Measurements from ENCODE around the gene BRCA1. TPM values are rescaled to one million over a fixed set of nuclear protein-coding genes. Genes with fewer than 3 reads are reported as not detected.

The BRCA1 gene
- total and polyA plus RNA-seq, 2 donors (not counting 1 experiment from before 2014, with no cell fraction given): 7.5 to 9.9 TPM

GRCh38 chr17:43034894-43035293 lies 90.3 kb downstream of the BRCA1 start:
- no peaks in the 10 kb centered on the region for H3K9me3 ChIP-seq (ENCODE audit: control insufficient read depth, insufficient read depth, low read depth, low read length)
- no peaks in the 10 kb centered on the region for H4K20me1 ChIP-seq (ENCODE audit: control insufficient read depth, extremely low read depth, insufficient read depth, low read length)

DNA sequence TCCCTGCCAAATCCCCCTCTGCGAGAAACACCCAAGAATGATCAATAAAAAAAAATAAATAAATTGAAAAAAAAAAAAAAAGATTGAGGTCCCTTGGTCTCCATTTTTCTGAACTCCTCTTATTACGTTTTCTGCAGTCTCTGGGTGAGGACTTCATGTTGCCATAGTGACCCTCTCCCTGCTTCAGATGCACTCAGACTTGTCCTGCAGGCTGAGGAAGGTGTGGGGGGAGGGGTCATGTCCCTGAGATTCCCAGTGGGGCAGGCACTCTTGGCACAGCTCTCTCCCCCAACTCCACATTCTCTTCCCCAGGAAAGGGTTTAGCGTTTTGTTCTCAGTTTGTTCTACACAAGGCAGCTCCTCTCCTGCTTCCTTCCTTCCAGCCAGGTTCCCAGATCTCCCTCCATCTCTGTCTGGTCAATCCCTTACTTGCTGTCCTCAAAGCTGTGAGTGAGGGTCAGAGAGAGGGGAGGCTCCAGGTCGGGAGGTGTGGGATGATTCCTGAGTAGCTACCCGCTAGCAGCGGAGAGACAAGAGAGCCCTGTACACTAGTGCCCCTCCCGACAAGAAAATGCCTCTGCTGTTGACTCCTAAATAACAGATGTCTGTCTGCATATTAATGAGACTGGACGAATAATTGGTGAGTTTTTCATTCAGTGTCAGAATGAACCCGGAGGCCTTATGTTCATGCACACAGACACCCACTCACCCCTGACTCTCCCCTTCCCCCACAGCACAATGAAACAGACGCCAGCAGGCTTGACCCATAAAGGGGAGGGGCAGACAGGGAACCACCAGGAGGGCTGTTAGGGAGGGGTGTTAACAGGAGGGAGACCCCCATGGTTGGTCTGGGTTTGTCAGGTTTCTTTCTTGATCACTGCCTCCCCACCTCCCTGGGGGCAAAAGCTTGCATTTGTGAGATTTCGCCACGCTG lies 90.9 kb downstream of the BRCA1 start:
- Histone ChIP-seq H3K36me3 (ENCODE audit: control insufficient read depth, insufficient read depth, low read length) (no peaks in the 10 kb centered on the region), H3K9ac (ENCODE audit: insufficient read depth, low read length) (no peak overlapping the region), H3K4me2 (ENCODE audit: extremely low read depth, insufficient read depth, low read length) (no peak overlapping the region), H2AFZ (ENCODE audit: low read length) (no peak overlapping the region), H4K20me1 (ENCODE audit: control insufficient read depth, extremely low read depth, insufficient read depth, low read length) (no peaks in the 10 kb centered on the region), H3K4me1 (ENCODE audit: control insufficient read depth, extremely low read depth, insufficient read depth, low read length) (no peaks in the 10 kb centered on the region), H3K27ac (ENCODE audit: insufficient read depth, low read length) (no peak overlapping the region), H3K79me2 (ENCODE audit: control insufficient read depth, insufficient read depth, low read length) (no peaks in the 10 kb centered on the region), H3K9me3 (ENCODE audit: control insufficient read depth, insufficient read depth, low read depth, low read length) (no peaks in the 10 kb centered on the region), H3K27me3 (ENCODE audit: control insufficient read depth, insufficient read depth, low read length) (no peaks in the 10 kb centered on the region), H3K4me3 (replicated peaks in 1 of 4; ENCODE audit: control extremely low read depth in 1 of 4, insufficient read depth in 1 of 4, low read depth in 3 of 4, low read length in 4 of 4) (no peak overlapping the region)
- TF ChIP-seq, protein P1, sequence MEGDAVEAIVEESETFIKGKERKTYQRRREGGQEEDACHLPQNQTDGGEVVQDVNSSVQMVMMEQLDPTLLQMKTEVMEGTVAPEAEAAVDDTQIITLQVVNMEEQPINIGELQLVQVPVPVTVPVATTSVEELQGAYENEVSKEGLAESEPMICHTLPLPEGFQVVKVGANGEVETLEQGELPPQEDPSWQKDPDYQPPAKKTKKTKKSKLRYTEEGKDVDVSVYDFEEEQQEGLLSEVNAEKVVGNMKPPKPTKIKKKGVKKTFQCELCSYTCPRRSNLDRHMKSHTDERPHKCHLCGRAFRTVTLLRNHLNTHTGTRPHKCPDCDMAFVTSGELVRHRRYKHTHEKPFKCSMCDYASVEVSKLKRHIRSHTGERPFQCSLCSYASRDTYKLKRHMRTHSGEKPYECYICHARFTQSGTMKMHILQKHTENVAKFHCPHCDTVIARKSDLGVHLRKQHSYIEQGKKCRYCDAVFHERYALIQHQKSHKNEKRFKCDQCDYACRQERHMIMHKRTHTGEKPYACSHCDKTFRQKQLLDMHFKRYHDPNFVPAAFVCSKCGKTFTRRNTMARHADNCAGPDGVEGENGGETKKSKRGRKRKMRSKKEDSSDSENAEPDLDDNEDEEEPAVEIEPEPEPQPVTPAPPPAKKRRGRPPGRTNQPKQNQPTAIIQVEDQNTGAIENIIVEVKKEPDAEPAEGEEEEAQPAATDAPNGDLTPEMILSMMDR (conservative IDR thresholded peaks at IDR 0.05 in 1 of 2, IDR thresholded peaks at IDR 0.05 in 1 of 2; ENCODE audit: low read depth in 1 of 2, low read length in 2 of 2): no peak
- TF ChIP-seq EZH2 (IDR thresholded peaks at IDR 0.05; ENCODE audit: low read length, missing control alignments): no peak
- no peak for DNase-seq (ENCODE audit: low read depth in 2 of 2)

More at GRCh38 chr17:43034894-43035293, 90.3 kb downstream of the BRCA1 start:
- Histone ChIP-seq H3K79me2 (ENCODE audit: control insufficient read depth, insufficient read depth, low read length) (no peaks in the 10 kb centered on the region), H3K27ac (ENCODE audit: insufficient read depth, low read length) (no peak overlapping the region), H3K36me3 (ENCODE audit: control insufficient read depth, insufficient read depth, low read length) (no peaks in the 10 kb centered on the region), H3K9ac (ENCODE audit: insufficient read depth, low read length) (no peak overlapping the region), H3K4me3 (replicated peaks in 1 of 4; ENCODE audit: control extremely low read depth in 1 of 4, insufficient read depth in 1 of 4, low read depth in 3 of 4, low read length in 4 of 4) (no peak overlapping the region), H2AFZ (ENCODE audit: low read length) (no peak overlapping the region), H3K4me2 (ENCODE audit: extremely low read depth, insufficient read depth, low read length) (no peak overlapping the region), H3K27me3 (ENCODE audit: control insufficient read depth, insufficient read depth, low read length) (no peaks in the 10 kb centered on the region), H3K4me1 (ENCODE audit: control insufficient read depth, extremely low read depth, insufficient read depth, low read length) (no peaks in the 10 kb centered on the region)
- TF ChIP-seq, protein P1 (conservative IDR thresholded peaks at IDR 0.05 in 1 of 2, IDR thresholded peaks at IDR 0.05 in 1 of 2; ENCODE audit: low read depth in 1 of 2, low read length in 2 of 2): no peak
- TF ChIP-seq EZH2 (IDR thresholded peaks at IDR 0.05; ENCODE audit: low read length, missing control alignments): no peak
- DNase-seq (ENCODE audit: low read depth in 2 of 2): no peak

DNA sequence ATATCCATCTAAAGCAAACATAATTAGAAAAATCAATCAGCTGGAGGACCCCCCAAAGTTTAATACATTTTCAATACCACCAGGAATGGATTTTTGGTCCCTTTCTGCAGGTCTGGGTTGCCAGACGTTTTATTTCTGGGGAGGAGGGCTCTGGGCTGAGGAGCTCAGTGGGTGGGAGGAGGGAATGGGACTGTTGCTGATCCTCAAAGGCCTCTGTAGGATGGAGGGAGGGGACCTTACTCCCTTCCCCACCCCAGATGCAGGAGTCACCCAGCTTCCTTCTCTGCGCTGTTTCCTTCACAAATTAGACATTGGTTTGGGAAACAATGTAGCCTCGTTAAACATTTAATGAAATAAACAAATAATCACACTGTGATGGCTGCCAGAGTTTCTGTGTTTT lies 93.5 kb downstream of the BRCA1 start:
- H3K4me1 ChIP-seq (ENCODE audit: control insufficient read depth, extremely low read depth, insufficient read depth, low read length): no peaks in the 10 kb centered on the region
- H3K9ac ChIP-seq (ENCODE audit: insufficient read depth, low read length): no peak overlapping the region
- DNase-seq (ENCODE audit: low read depth in 2 of 2): no peak
- H3K9me3 ChIP-seq (ENCODE audit: control insufficient read depth, insufficient read depth, low read depth, low read length): no peaks in the 10 kb centered on the region
- H3K27ac ChIP-seq (ENCODE audit: insufficient read depth, low read length): no peak overlapping the region
- H3K27me3 ChIP-seq (ENCODE audit: control insufficient read depth, insufficient read depth, low read length): no peaks in the 10 kb centered on the region
- H4K20me1 ChIP-seq (ENCODE audit: control insufficient read depth, extremely low read depth, insufficient read depth, low read length): no peaks in the 10 kb centered on the region
- no peak overlapping the region for H2AFZ ChIP-seq (ENCODE audit: low read length)
- no peak for TF ChIP-seq EZH2 (IDR thresholded peaks at IDR 0.05; ENCODE audit: low read length, missing control alignments)
- TF ChIP-seq, protein P1 (conservative IDR thresholded peaks at IDR 0.05 in 1 of 2, IDR thresholded peaks at IDR 0.05 in 1 of 2; ENCODE audit: low read depth in 1 of 2, low read length in 2 of 2): no peak
- no peak overlapping the region for H3K4me2 ChIP-seq (ENCODE audit: extremely low read depth, insufficient read depth, low read length)
- no peaks in the 10 kb centered on the region for H3K36me3 ChIP-seq (ENCODE audit: control insufficient read depth, insufficient read depth, low read length)
- H3K79me2 ChIP-seq (ENCODE audit: control insufficient read depth, insufficient read depth, low read length): no peaks in the 10 kb centered on the region
- no peak overlapping the region for H3K4me3 ChIP-seq (replicated peaks in 1 of 4; ENCODE audit: control extremely low read depth in 1 of 4, insufficient read depth in 1 of 4, low read depth in 3 of 4, low read length in 4 of 4)

Data from fibroblast of lung (primary cell).